ENCODE results near the gene HOXB8.
A peak's percentile ranks its signal among the peaks of the same experiment; 100 is the strongest.

Gene HOXB8

DNA sequence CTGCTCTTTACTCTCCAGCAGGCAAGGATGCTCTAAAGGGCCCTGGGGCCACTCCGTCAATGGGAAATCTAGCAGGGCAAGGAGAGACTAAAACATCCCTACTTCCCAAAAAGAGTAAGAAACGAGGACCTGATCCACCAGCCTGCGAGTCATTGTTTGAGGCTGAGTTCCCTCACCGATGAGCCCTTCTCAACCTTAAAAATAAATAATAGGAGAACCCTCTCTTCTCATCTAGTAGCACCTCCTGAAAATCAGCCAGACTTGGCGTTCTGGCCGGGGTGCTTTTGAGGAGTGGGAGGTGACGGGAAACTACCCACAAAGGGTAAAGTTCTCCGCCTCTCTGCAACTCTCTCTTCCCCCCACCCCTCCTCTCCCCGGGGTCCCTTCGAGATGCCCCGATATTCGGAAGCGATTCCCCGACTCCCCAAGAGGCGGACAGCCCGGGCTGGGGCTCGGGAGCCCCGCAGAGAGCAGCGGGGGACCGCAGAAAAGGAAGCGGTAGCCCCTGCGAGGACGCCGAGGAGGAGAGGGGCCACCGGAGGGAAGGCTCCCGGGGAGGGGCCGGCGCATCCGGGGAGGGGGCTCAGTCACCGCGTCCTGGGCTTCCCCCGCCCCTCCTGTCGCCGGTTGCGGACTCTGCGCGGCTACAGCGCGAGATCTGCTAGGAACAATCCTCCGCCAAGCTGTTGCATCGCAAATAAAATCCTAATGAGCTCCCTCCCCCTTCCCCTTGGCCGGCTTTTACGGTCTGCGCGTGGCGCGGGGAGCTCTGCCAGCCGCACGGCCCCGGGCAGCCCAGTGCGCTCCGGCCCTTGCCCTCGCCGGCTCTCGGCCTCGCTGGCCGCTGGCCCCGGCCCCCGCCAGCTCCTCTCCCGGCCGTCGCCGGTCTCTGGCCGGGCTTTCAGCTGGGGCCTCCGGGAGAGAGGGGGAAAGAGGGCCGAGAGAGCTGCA lies 9.7 kb upstream of the HOXB8 start:
- DNase-seq, result peak; percentile 23

DNA sequence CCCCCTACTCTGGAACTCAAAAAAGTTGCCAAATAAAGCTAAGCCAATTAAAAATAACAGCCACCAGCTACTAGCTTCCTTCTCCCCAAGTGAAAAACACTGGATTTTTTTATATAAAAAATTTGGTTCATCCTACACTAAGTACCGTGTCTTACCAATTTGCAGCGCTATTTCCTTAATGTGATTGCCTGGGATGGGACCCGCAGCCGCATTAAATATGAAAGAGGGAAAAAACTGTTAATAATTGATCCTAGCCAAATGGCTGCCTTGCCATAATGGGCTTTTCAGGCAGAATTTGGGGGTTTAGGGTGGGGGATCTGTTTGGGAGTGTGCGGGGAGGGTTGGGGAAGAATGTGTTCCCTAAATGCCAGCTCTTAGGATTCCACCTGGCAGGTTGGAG lies 9.0 kb upstream of the HOXB8 start:
- no peak for DNase-seq

DNA sequence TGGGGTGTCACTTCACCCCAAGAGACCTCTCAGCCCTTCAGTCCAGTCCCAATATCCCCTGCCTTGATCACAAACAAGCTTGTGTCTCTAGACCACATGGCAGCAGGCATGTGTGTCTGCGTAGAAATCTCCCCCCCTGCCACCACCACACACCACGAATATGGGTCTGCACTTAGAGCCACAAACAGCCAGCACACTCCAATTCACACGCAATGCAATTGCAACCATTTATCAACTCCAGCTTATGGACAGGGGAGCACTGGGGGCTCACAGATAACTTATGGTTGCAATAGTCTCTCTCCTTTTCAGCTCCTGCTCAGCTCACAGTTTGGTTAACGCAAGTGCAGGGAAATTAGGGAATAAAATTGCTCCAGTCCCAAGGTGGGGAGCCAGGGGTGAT lies 8.5 kb upstream of the HOXB8 start:
- DNase-seq, result no peak

DNA sequence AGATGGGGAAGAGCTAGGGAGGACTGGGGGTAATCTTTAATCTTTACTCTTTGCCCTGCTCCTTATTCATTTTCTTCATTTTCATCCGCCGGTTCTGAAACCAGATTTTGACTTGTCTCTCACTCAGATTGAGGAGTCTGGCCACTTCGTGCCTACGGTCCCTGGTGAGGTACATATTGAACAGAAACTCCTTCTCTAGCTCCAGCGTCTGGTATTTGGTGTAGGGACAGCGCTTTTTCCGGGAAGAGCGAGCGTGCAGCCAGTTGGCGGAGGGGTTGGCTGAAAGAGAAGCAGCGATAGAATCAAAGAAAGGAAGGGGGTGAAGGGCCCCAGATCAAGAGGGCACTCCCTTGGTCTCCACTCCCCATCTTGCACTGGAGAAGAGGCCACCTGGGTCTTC lies 7.8 kb upstream of the HOXB8 start:
- no peak for DNase-seq

DNA sequence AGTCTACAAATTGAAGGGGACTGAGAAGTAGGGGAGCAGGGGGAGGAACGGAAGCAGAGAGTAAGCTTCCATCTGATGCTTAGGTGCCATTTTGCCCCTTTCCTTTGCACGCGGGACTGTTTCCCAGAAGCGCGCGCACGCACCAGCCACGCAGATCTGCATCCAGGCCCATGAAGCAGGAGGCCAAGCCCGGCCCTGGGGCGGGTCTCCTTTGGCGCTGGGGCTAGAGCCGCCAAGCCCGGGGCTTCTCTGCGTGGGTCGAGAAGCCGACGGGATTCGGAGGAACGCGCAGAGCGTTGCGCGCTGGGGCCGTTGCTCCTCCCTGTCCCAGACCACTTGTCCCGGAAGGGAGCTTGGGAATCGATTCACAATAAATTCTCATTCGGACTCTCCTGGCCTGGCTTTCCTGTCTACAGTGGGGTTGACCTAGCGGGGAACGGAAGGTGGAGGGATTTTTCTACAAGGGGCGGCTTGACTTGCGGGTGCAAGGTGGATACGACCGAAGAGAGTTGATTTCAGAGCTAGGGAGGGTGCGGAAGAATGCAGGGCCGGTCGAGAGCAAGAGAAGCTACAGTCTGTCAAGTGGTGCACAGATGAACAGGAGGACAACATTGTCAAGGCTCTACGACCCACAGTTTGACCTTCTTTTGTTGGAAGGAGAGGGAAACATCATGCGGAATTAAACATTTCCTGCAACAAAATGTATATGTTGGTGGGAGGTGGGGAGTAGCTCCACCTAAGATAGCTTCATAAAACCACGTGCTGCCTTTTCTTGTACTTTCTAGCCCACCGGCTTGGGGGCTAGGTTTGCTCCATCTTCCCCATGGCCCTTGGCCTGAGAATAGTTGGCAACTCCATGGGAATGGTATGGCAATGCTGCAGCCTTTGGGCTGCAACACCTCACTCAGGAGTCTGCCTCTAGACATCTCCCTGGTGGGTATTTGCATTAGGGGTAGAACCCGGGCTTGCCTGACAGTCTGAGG lies 6.6 kb upstream of the HOXB8 start:
- DNase-seq, result no peak

DNA sequence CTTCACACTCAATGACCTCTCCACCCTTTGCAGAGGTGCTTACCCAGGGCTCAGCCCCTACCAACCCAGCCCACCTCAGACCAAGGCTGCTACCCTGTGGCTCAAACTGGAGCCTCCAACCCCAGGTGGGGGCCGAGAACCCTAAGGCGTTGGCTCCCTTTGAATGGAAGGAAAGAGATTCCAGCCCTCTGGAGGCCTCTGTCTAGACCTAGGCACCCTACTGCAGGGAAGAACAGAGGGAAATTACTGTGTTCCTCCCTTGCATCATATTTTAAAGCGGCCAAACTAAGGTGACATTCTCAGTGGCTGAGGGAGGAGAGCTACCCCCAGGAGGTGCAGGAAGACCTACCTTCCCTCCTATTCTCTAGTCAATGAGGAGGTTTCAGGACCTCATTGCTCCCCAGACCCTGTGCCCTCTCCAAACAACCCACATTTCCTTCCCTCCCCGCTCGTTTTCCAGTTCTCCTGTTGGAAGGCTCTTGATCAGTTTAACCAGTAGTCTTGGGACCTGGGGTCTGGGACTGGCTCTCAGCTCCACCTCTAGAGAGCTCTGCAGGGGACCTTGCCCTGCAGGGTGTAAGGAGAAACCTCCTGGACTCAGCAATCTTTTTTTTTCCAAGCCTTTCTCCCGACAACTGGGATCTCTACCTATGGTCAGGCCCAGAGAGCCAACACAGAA lies 5.5 kb upstream of the HOXB8 start:
- no peak for DNase-seq

DNA sequence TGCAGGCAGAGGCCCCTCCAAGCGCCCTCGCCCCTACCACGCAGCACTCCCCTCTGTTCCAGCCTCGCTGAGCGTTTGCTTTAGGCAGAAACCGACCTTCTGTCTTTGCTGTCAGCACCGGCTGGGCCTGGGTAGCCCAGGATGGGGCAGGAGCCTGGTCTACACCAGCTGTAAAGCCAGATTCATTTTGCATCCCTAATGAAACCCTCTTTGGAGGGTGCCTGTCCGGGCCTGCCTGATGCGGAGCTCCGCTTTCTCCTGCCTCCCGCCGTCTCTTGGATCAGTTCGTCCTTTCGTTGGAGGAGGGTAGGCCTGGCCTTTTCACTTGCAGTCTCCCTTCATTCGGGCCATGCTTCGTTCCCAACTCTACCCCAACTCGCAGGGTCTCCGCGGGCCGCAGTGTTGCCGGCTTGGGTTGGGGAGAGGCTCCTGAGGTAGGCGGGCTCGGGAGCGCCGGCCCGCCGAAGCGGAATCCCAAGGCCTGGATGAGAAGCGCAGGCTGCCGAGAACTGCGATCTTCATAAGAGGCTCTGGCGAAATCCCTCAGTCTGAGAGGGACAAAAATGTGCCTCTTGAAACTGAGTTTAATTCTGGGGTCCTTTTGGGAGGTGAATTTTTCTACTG lies 4.8 kb upstream of the HOXB8 start:
- no peak for DNase-seq

DNA sequence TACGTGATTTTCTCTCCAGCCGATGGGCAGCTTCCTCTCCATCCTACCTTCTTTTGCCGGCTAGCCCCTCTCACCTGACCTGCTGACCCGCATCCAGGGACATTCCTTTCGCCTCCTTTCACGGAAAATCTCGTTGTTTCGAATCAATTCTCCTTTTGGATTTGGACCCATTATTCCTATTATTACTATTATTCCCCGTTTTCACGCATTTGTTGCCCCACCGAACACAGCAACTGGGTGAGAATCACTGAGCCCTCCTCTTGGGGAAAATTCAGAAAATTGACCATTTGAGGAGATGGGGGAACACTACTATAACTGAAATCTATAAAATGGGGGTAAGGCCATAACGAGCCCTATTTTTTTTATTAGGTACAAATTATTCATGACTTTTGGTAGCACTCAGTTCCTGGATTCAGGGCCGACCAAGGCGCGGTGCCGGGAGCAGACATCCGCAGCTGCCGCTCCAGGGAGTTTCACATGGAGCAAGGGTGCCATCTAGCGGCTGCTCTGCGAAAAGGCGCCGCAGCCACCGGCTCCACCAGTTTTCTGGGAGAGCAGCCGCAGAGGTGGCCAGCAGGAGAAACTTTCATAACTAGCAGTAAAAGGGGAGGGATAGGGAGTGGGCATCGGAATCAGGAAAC lies 3.3 kb upstream of the HOXB8 start:
- peak; percentile 76 for DNase-seq

DNA sequence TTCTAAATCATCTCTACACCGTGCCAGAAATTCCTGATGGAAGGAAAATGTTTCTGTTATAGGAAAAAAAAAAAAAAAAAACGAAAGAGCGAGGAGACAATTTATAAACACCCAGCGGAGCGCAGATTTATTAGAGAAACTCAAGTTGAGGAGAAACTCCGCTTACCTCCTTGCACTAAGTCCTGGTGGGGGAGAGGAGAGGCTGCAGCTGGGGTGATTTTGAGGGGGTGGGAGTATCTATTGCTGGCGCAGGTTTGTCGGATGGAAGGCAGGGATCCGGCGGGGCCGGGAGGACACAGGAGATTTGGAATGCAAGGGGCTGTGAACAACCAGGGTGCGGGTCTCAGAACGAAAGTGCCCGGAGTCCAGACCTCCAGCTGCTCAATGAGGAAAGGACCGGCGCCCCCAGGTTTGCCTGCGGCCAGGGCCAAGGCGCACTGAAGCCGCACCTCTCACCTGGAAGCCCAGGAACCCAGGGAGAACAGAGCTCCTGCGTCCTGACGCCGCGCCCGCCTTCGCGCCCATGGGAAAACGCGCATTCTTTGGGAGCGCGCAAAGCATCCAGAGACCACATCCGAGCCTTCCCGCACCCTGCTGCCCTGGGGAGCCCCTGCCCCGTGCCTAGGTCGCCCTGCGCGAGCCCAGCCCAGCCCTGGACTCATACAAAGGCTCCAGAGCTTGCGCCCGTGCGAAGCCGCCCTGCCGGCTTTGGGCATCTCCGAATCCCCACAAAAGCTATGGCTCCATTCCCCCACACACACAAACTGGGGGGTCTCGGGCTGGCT lies 2.6 kb upstream of the HOXB8 start:
- DNase-seq, result no peak

DNA sequence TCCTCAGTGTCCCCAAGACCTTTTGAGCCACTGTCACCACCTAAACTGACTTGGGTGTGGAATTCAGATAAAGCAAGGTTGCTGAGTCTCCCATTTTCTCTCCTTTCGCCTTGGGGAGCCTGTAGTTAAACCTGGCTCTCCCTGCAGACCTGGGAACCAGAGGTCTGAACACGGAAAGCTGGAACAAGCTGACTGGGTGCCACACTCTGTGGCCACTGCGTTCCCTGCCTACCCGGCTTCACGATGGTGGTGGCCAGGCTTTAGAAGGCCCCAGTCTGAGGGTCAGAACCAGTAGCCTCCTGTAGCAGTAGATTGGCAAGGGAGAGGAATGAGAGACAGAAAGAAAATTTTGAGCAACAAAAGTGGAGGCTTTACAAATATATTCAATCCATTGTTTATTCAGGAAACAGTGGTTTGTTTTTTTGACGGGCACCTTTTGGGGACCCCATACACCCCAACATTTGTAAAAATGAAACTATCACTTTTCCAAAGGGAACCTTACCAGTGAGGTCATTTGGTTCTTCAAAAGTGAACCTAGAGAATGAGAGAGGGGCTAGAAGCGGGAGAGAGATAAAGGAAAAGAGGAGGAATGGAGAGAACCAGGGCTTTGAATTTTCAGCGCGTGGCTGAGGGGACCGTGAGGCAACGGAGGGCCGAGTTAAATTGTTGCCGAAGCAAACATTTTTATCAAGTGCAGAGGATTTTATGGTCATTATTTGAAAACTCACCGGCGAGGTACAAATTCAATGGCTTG lies 1.8 kb upstream of the HOXB8 start:
- DNase-seq, result no peak

DNA sequence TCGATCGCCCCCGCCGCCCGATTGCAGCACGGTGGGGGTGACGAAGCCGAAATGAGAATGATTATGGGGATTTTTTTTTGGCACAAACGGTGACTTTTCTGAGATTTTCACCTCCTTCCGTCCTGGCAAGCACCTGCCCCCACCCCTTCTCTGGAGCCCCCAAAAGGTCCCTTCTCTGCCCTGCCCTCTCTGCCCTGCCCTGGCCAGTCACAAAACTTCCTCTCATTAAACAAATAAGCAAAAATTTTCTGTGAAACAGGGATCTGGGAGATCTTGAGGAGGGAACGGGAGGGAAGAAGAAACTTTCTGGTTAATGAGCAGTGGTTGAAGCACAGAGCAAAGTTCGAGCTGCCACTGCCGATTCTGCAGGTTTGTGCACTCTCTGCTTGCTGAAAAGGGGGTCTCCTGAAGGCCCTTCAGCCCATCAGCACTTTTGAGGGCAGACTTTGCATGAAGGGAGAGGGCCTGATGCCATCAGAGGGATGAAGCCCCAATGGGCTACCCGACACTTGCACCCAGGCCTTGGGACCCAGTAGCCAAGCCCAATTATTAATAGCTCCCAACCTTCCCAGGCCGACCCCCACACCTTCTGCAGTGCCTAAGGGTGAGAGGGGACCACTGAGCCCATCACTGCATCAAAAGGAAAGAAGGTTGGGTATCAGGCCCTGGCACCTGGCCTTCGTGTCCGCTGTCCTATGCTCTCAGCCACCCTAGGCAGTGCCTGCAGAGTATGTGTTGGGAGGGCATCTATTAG lies 1.0 kb upstream of the HOXB8 start:
- DNase-seq, result no peak

DNA sequence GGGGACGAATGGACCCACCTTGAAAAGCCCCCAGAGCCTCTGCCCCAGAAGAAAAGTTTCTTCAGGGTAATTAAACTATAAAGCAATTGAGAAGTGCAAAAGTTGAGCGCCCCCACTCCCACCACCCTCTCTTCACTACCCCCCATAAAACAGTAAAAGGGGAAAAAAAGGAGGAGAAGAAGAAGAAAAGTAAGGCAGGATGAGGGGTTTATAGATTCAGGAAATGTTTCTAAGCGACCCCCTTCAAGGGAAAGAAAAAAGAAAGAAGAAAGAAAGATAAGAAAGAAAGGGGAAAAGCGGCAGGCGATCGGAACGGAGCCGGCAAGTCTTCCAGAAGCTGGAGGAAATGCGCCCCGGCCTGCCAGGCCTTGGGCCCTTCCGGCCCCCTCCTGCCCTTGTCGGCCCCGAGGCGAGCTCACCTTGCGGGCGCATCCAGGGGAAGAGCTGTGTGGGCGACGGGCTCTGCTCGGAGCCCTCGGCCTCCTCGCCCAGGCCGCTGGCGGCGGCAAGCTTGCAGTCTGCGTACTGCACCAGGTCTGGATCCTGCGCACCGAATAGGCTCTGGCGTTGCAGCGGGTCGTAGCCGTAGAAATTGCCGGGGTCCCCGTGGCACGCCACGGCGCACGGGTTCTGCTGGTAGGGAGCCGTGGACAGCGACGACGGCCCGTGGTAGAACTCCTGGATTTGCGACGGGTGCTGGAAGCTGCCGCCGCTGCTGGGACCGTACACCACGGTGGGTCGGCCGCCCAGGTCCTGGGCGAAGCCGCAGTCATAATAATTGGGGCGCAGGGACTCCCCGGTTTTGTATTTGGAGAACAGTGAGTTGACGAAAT lies 1.0 kb downstream of the HOXB8 start:
- DNase-seq, result peak; percentile 9

DNA sequence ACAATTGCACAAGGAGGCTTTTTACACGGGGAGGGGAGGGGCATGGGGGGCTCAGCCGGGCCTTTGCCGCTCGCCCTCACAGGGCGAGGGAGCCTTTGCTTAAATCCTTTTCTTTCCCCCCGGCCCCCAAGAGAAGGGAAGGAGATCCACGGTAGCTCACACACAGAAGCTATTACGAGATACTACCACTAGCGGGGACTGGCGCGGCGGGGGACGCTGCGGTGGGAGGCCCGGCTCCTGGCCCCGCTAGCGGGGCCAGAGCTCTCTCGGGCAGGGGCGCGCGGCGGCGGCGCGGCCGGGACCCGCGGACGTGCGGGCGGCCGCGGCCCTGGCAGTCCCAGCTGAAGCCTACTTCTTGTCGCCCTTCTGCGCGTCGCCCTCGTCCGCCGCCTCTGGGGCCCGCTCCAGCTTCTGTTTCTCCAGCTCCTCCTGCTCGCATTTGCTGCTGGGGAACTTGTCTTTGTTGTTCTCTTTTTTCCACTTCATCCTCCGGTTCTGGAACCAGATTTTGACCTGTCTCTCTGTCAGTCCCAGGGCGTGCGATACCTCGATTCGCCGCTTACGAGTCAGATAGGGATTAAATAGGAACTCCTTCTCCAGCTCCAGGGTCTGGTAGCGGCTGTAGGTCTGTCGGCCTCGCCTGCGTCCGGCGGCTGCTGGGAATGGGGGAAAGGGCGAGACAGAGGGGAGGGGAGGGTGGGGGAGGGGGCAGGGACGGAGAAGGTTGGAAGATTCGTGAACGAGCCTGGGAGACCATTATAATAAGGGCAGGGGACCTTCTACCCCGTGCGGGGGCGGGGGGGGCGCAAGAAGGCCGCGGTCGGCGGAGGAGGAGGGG lies 2.0 kb downstream of the HOXB8 start:
- DNase-seq, result peak; percentile 34

DNA sequence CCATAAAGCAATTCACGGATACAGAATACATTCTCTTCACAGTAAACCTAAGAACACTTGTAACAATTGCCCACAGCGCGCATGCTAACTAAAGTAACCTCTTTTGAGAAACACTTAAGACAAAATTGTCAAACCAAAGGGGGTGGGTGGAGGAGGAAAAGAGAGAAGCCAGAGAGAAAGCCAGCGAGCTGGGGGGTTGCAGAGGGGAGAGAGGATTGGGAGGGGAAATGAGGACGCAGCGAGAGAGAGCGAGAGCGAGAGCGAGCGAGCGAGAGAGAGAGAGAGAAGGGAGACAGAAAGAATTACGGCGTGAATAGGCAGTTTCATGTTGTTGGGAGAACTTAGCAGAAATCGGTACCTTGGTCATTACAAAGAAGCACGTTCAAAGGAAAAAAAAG lies 2.6 kb downstream of the HOXB8 start:
- DNase-seq, result peak; percentile 60

DNA sequence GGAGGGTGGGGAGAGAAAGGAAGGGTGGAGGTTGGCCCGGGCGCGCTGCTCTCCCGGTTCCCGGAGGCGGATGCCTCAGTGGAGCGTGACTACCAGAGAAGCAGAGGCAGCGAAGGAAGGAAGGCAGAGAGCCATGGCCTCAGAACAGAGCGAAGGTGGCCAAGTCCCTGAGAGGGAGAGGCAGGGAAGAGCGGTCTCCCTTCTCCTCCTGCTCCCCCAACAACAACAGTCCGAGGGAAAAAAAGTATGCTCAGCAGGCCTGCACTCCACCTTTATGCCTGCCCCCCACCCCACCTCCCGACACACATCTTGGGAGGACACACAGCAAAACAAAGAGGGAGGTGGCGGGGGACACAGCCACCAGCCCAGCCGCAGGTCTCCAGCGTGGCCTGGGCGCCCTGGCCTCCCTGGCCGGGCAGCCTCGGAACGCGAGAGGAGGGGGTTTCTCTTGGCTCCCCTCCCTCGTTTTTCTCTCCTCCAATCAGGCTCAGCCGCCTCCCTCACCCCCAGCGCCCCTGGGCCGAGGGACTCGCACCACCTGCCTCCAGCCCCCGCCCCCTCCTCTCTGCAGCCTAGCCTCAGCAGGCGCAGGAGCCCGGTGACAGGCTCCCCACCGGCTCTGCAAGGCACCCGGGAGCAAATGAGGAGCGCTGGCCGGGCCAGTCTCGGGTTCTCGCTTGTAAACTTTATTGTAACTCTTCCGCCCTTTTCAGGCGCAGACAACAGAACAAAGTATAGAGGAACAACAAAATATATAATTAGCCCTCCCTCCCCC lies 3.2 kb downstream of the HOXB8 start:
- peak; percentile 88 for DNase-seq

DNA sequence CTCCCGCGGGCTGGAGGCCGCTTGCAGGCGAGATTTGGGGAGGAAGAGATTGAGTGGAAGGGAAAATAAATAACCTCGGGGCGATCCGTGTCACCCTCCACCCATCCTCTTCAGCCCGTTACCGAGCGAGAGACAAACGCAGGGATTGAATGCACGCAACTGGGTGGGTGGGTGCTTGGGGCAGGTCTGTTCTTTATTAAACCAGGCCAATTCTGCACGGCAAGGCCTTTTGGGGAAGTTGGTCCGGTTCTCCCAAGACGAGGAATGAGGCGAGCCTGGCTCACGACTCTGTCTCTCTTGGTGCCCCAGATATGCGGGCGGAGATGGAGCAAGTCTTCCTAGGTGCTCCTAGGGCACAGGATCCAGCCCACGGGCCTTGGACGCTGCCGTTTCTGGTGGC lies 3.9 kb downstream of the HOXB8 start:
- peak; percentile 40 for DNase-seq

All from SHP77 treated with DMSO at 0.1 percent for 48 hours (cell line).